PC-9 (cell line): ENCODE measurements around the gene ARIH2. TPM values are rescaled to one million over a fixed set of nuclear protein-coding genes. Genes with fewer than 3 reads are reported as not detected.

ENCODE experiments used
- BruUV-seq: library from RNA; stranded (reverse); fragments of 400-500 nt; replicated peaks from 2 replicates; lab custom pipeline; 2021; lab: Mats Ljungman, UMichigan
- CTCF ChIA-PET: fragments of 300-600 bp; sonication (Branson Sonifier 250); formaldehyde crosslinking; loops from one replicate; lab custom pipeline; 2022; ENCODE audit warnings: antibody characterized with exemption; lab: Charles Lee
- POLR2A ChIA-PET: fragments of 300-600 bp; sonication (Branson Sonifier 250); formaldehyde crosslinking; loops from one replicate; lab custom pipeline; 2022; ENCODE audit warnings: antibody characterized with exemption; ENCODE audit not compliant: unreplicated experiment; lab: Charles Lee
- DNase-seq, 2 experiments: peaks; one replicate each; pipeline versions ENCODE4 v3.0.0 to v3.0.0-alpha.2; 2015 to 2022; ENCODE audit warnings: mixed read lengths in 1 of 2
- H2AFZ ChIP-seq: fragments of 200-600 bp; sonication (generic); 2 replicates; pipeline ENCODE4 v1.8.1; 2017; ENCODE audit warnings: antibody characterized with exemption
- H3F3A ChIP-seq: fragments of 200-600 bp; sonication (generic); 2 replicates; pipeline ENCODE4 v1.8.1; 2017; ENCODE audit warnings: antibody characterized with exemption, mild to moderate bottlenecking, low read depth; ENCODE audit not compliant: insufficient read depth
- H3K27ac ChIP-seq: fragments of 200-600 bp; sonication (generic); 2 replicates; pipeline ENCODE4 v1.6.1; 2016; ENCODE audit warnings: mixed run types
- H3K27me3 ChIP-seq: fragments of 200-600 bp; sonication (generic); 2 replicates; pipeline ENCODE4 v1.6.1; 2016; ENCODE audit warnings: low read depth, mixed run types; ENCODE audit not compliant: insufficient read depth
- H3K36me3 ChIP-seq: fragments of 200-600 bp; sonication (generic); 2 replicates; pipeline ENCODE4 v1.6.1; 2016; ENCODE audit warnings: low read depth, mixed run types
- H3K4me1 ChIP-seq: fragments of 200-600 bp; sonication (generic); replicated peaks from 2 replicates; pipeline ENCODE4 v1.6.1; 2016; ENCODE audit warnings: mixed run types; ENCODE audit not compliant: insufficient read depth
- H3K4me2 ChIP-seq: fragments of 200-600 bp; sonication (generic); 2 replicates; pipeline ENCODE4 v1.6.1; 2017; ENCODE audit warnings: mixed run types
- H3K4me3 ChIP-seq: fragments of 200-600 bp; sonication (generic); 2 replicates; pipeline ENCODE4 v1.6.1; 2016; ENCODE audit warnings: mixed run types
- H3K79me2 ChIP-seq: fragments of 200-600 bp; sonication (generic); 2 replicates; pipeline ENCODE4 v1.6.1; 2017; ENCODE audit warnings: low read depth, mixed run types
- H3K9me2 ChIP-seq: fragments of 200-600 bp; sonication (generic); 2 replicates; pipeline ENCODE4 v1.8.1; 2017; ENCODE audit warnings: mild to moderate bottlenecking; ENCODE audit not compliant: insufficient read depth
- H3K9me3 ChIP-seq: fragments of 200-600 bp; sonication (generic); 2 replicates; pipeline ENCODE4 v1.8.1; 2016; ENCODE audit warnings: low read depth; ENCODE audit not compliant: insufficient read depth
- H4K20me1 ChIP-seq: fragments of 200-600 bp; sonication (generic); 2 replicates; pipeline ENCODE4 v1.8.1; 2017; ENCODE audit not compliant: insufficient read depth
- CTCF ChIP-seq: fragments of 200-600 bp; sonication (generic); conservative IDR thresholded peaks from 2 replicates; pipeline ENCODE4 v1.6.1; 2017; ENCODE audit warnings: mixed run types, antibody characterized with exemption, mild to moderate bottlenecking, moderate library complexity
- EZH2 ChIP-seq: fragments of 200-600 bp; sonication (generic); IDR thresholded peaks from 2 replicates; pipeline ENCODE4 v1.8.0; 2017; ENCODE audit warnings: antibody characterized with exemption, low read depth
- intact Hi-C: fragments of 100-400 bp; cut with micrococcal nuclease; formaldehyde crosslinking; loops from one replicate; pipeline ENCODE4 v1.10.0; 2022; ENCODE audit not compliant: unreplicated experiment
- total RNA-seq: library from RNA; stranded (reverse); gene quantifications from 2 replicates; pipeline ENCODE4 v1.2.3, GENCODE V29; 2021

The ARIH2 gene
- total RNA-seq, 1 experiment from 2014 or later: 86.1 TPM

- H3K27ac ChIP-seq: no peak overlapping the region
- CTCF ChIA-PET: interaction anchor here (0.9 kb wide), 1 partner anchor 27 kb away, joined by 4 read pairs; no protein-coding TSS in a partner anchor
- POLR2A ChIA-PET: no interaction called here
Observed at GRCh38 chr3:49015072-49015471, 96.4 kb downstream of the ARIH2 start.

GRCh38 chr3:49015765-49016164, 97.1 kb downstream of the ARIH2 start:
- BruUV-seq: no TSS peak
- Histone ChIP-seq H2AFZ (no peak overlapping the region), H3K4me1 (peaks cover 20% of the 10 kb centered on the region), H3F3A (peaks cover 29% of the 10 kb centered on the region), H3K79me2 (peaks cover 20% of the 10 kb centered on the region), H3K27me3 (no peaks in the 10 kb centered on the region), H3K9me3 (no peaks in the 10 kb centered on the region), H4K20me1 (peaks cover 11% of the 10 kb centered on the region), H3K4me2 (no peak overlapping the region), H3K9me2 (no peaks in the 10 kb centered on the region), H3K27ac (no peak overlapping the region), H3K4me3 (no peak overlapping the region), H3K36me3 (no peaks in the 10 kb centered on the region)
- CTCF ChIA-PET: no interaction called here
- DNase-seq: no peak
- intact Hi-C loops: loop anchor here (2.0 kb wide), 1 partner anchor 27 kb away; no protein-coding TSS in a partner anchor
- POLR2A ChIA-PET: interaction anchor here (0.6 kb wide), 2 partner anchors 8 to 88 kb away, joined by 4 to 15 read pairs; partner anchors contain the start of gene WDR6
- TF ChIP-seq CTCF (no peak), EZH2 (no peak)

More at GRCh38 chr3:49015072-49015471, 96.4 kb downstream of the ARIH2 start:
- Histone ChIP-seq H3K36me3 (no peaks in the 10 kb centered on the region), H3K79me2 (peaks cover 17% of the 10 kb centered on the region), H3K9me3 (no peaks in the 10 kb centered on the region), H2AFZ (no peak overlapping the region), H3K4me1 (peaks cover 19% of the 10 kb centered on the region), H3K4me3 (no peak overlapping the region), H4K20me1 (peaks cover 18% of the 10 kb centered on the region), H3K27me3 (no peaks in the 10 kb centered on the region), H3F3A (peaks cover 24% of the 10 kb centered on the region), H3K4me2 (no peak overlapping the region), H3K9me2 (no peaks in the 10 kb centered on the region)
- no peak for DNase-seq
- intact Hi-C loops: loop anchor here (2.0 kb wide), 1 partner anchor 26 kb away; no protein-coding TSS in a partner anchor
- TF ChIP-seq EZH2: no peak
- no peak for TF ChIP-seq CTCF
- BruUV-seq: no TSS peak

- H3K9me2 ChIP-seq: no peaks in the 10 kb centered on the region
- H3K79me2 ChIP-seq: peaks cover 24% of the 10 kb centered on the region
- intact Hi-C loops: no loop called here
- peaks cover 3% of the 10 kb centered on the region; the same call in 1 of the 2 replicates for H4K20me1 ChIP-seq
- no peaks in the 10 kb centered on the region for H3K27me3 ChIP-seq
- peak overlapping the region; percentile 92 for H3K4me2 ChIP-seq
- H3K27ac ChIP-seq: no peak overlapping the region
- no peaks in the 10 kb centered on the region for H3K9me3 ChIP-seq
- DNase-seq: no peak
- no peak for TF ChIP-seq EZH2
- TF ChIP-seq CTCF: no peak
- H3K4me3 ChIP-seq: no peak overlapping the region
- no peaks in the 10 kb centered on the region for H3K36me3 ChIP-seq
- ChIA-PET CTCF (no interaction called here), POLR2A (interaction anchor here (0.6 to 1.4 kb wide), 3 partner anchors 9 to 1433 kb away, joined by 3 to 6 read pairs (median 6); partner anchors contain the start of gene WDR6)
- peaks cover 29% of the 10 kb centered on the region for H3F3A ChIP-seq
- BruUV-seq: no TSS peak
- H2AFZ ChIP-seq: no peak overlapping the region
- peaks cover 20% of the 10 kb centered on the region for H3K4me1 ChIP-seq
Observed at GRCh38 chr3:49016414-49017228, 98.0 kb downstream of the ARIH2 start.
